DOHH2 (cell line): Measurements from ENCODE around the gene ETV5.

Experiments
- H3F3A ChIP-seq: fragments of 200-600 bp; sonication (generic), shearing (Covaris generic); 2 replicates; pipeline ENCODE4 v1.6.0; 2016; ENCODE audit warnings: antibody characterized with exemption, mild to moderate bottlenecking; ENCODE audit not compliant: control insufficient read depth, insufficient read depth
- H3K27ac ChIP-seq: fragments of 200-600 bp; sonication (generic); 2 replicates; pipeline ENCODE4 v1.5.1; 2014; ENCODE audit warnings: low read depth, mild to moderate bottlenecking, low read length, moderate library complexity
- H3K27me3 ChIP-seq: fragments of 200-600 bp; sonication (generic); 2 replicates; pipeline ENCODE4 v1.6.1; 2014; ENCODE audit warnings: mild to moderate bottlenecking, low read length, mixed read lengths; ENCODE audit not compliant: control insufficient read depth
- H3K36me3 ChIP-seq: fragments of 200-600 bp; sonication (generic); 2 replicates; pipeline ENCODE4 v1.6.1; 2014; ENCODE audit warnings: mild to moderate bottlenecking, low read length, moderate library complexity, mixed read lengths; ENCODE audit not compliant: control insufficient read depth
- H3K4me1 ChIP-seq: fragments of 200-600 bp; sonication (generic); 2 replicates; pipeline ENCODE4 v1.6.1; 2014; ENCODE audit warnings: mild to moderate bottlenecking, low read length, mixed read lengths; ENCODE audit not compliant: control insufficient read depth
- H3K4me2 ChIP-seq: fragments of 200-600 bp; sonication (generic); 2 replicates; pipeline ENCODE4 v1.6.0; 2014; ENCODE audit warnings: mild to moderate bottlenecking, low read length, moderate library complexity
- H3K4me3 ChIP-seq: fragments of 200-600 bp; sonication (generic); 2 replicates; pipeline ENCODE4 v1.5.1; 2014; ENCODE audit warnings: mild to moderate bottlenecking, low read length, mixed read lengths
- H3K79me2 ChIP-seq: fragments of 200-600 bp; sonication (generic); 2 replicates; pipeline ENCODE4 v1.6.1; 2014; ENCODE audit warnings: mild to moderate bottlenecking, low read length, mixed read lengths; ENCODE audit not compliant: control insufficient read depth
- H3K9me2 ChIP-seq: fragments of 200-600 bp; sonication (generic); replicated peaks from 2 replicates; pipeline ENCODE4 v1.6.1; 2014; ENCODE audit warnings: mild to moderate bottlenecking, low read length, mixed read lengths; ENCODE audit not compliant: control insufficient read depth
- H3K9me3 ChIP-seq: fragments of 200-600 bp; sonication (generic); 2 replicates; pipeline ENCODE4 v1.6.1; 2014; ENCODE audit warnings: antibody characterized with exemption, low read length, mixed read lengths; ENCODE audit not compliant: control insufficient read depth, insufficient read depth
- H4K20me1 ChIP-seq: fragments of 200-600 bp; sonication (generic); 2 replicates; pipeline ENCODE4 v1.6.0; 2014; ENCODE audit warnings: low read depth, mild to moderate bottlenecking, antibody characterized with exemption, low read length, moderate library complexity; ENCODE audit not compliant: control insufficient read depth, insufficient read depth
- CTCF ChIP-seq: fragments of 200-600 bp; sonication (generic); IDR thresholded peaks from one replicate; pipeline ENCODE4 v1.5.1; 2014; ENCODE audit warnings: antibody characterized with exemption, mild to moderate bottlenecking, low read depth, low read length; ENCODE audit not compliant: poor library complexity, severe bottlenecking
- EZH2phosphoT487 ChIP-seq: fragments of 200-600 bp; sonication (generic); IDR thresholded peaks from 2 replicates; pipeline ENCODE4 v1.6.1; 2017; ENCODE audit warnings: borderline replicate concordance, mild to moderate bottlenecking, antibody characterized with exemption, low read length, moderate library complexity, mixed read lengths

The ETV5 gene

GRCh38 chr3:186152361-186152798 lies 43.5 kb upstream of the ETV5 start:
- no peaks in the 10 kb centered on the region for H3K79me2 ChIP-seq
- no peaks in the 10 kb centered on the region for H3K36me3 ChIP-seq
- H3K9me2 ChIP-seq = no peaks in the 10 kb centered on the region
- peaks cover 3% of the 10 kb centered on the region; the same call in 1 of the 2 replicates for H3K27me3 ChIP-seq
- no peaks in the 10 kb centered on the region for H4K20me1 ChIP-seq
- 0 out of 2 replicates have a peak overlapping the region, but pooled peaks have one; percentile 47 for H3K27ac ChIP-seq
- no peaks in the 10 kb centered on the region for H3K9me3 ChIP-seq
- TF ChIP-seq EZH2phosphoT487 (no peak), CTCF (no peak)
- 0 out of 2 replicates have a peak, but pooled peaks cover 4% of the 10 kb centered on the region for H3F3A ChIP-seq
- H3K4me2 ChIP-seq = peak overlapping the region; percentile 70
- peak overlapping the region; percentile 52 for H3K4me3 ChIP-seq
- peaks cover 29% of the 10 kb centered on the region for H3K4me1 ChIP-seq

- Histone ChIP-seq H3K4me3 (no peak overlapping the region), H3K4me2 (no peak overlapping the region), H3K4me1 (peaks cover 29% of the 10 kb centered on the region), H3K36me3 (no peaks in the 10 kb centered on the region), H3K79me2 (no peaks in the 10 kb centered on the region), H3K27me3 (peaks cover 3% of the 10 kb centered on the region; the same call in 1 of the 2 replicates), H3K27ac (no peak overlapping the region), H3F3A (0 out of 2 replicates have a peak, but pooled peaks cover 4% of the 10 kb centered on the region), H3K9me2 (no peaks in the 10 kb centered on the region), H4K20me1 (no peaks in the 10 kb centered on the region), H3K9me3 (no peaks in the 10 kb centered on the region)
- TF ChIP-seq EZH2phosphoT487 (no peak), CTCF (no peak)
Measured at GRCh38 chr3:186151077-186151971, 42.4 kb upstream of the ETV5 start.

- Histone ChIP-seq H3K27ac (no peak overlapping the region), H3K4me1 (peaks cover 29% of the 10 kb centered on the region), H3F3A (0 out of 2 replicates have a peak, but pooled peaks cover 4% of the 10 kb centered on the region), H3K4me2 (no peak overlapping the region), H3K9me3 (no peaks in the 10 kb centered on the region), H4K20me1 (no peaks in the 10 kb centered on the region), H3K36me3 (no peaks in the 10 kb centered on the region), H3K27me3 (peaks cover 3% of the 10 kb centered on the region; the same call in 1 of the 2 replicates), H3K9me2 (no peaks in the 10 kb centered on the region), H3K4me3 (no peak overlapping the region), H3K79me2 (no peaks in the 10 kb centered on the region)
- TF ChIP-seq CTCF = no peak
- TF ChIP-seq EZH2phosphoT487 = no peak
Measured at GRCh38 chr3:186150041-186150830, 41.3 kb upstream of the ETV5 start.
